Activated T-helper 1 cell treated with anti-CD3 and anti-CD28 coated beads, Interleukin-12 subunit alpha, Interleukin-12 subunit beta, Interleukin-2, Interleukin-4 antibody, amounts not matched to agents 30 ng/mL and 10 ng/mL and 1 ng/mL, durations not matched to agents 14 hours and 24 hours and 36 hours (primary cell): ENCODE measurements around the gene RPP25L. TPM values are rescaled to one million over a fixed set of nuclear protein-coding genes. Genes with fewer than 3 reads are reported as not detected.
A peak's percentile ranks its signal among the peaks of the same experiment; 100 is the strongest.

Source experiments
- DNase-seq: peaks from one replicate; pipeline ENCODE4 v3.0.0; 2021; ENCODE audit warnings: low spot score
- H3K27ac Mint-ChIP-seq: one replicate; pipeline ENCODE4 v1.8.0; 2021; ENCODE audit warnings: mild to moderate bottlenecking, mixed read lengths
- H3K27me3 Mint-ChIP-seq: one replicate; pipeline ENCODE4 v1.8.0; 2022; ENCODE audit warnings: mild to moderate bottlenecking, moderate library complexity, mixed read lengths; ENCODE audit not compliant: insufficient read depth
- H3K36me3 Mint-ChIP-seq: one replicate; pipeline ENCODE4 v1.8.0; 2021; ENCODE audit warnings: low read depth, mixed read lengths
- H3K4me1 Mint-ChIP-seq: one replicate; pipeline ENCODE4 v1.8.0; 2021; ENCODE audit warnings: low read depth, mixed read lengths
- H3K4me3 Mint-ChIP-seq: one replicate; pipeline ENCODE4 v1.8.0; 2021; ENCODE audit warnings: mild to moderate bottlenecking, moderate library complexity, mixed read lengths
- H3K9me3 Mint-ChIP-seq: one replicate; pipeline ENCODE4 v1.8.0; 2021; ENCODE audit warnings: mixed read lengths
- intact Hi-C: fragments of 100-400 bp; cut with micrococcal nuclease; formaldehyde crosslinking; loops from one replicate; pipeline ENCODE4 v1.15.1; 2024
- total RNA-seq: library from RNA; stranded (reverse); gene quantifications from 2 replicates; pipeline ENCODE4 v1.2.3, GENCODE V29; 2022

Gene RPP25L, protein sequence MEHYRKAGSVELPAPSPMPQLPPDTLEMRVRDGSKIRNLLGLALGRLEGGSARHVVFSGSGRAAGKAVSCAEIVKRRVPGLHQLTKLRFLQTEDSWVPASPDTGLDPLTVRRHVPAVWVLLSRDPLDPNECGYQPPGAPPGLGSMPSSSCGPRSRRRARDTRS
- total RNA-seq, result 37.5 and 40.2 TPM in 2 replicates

DNA sequence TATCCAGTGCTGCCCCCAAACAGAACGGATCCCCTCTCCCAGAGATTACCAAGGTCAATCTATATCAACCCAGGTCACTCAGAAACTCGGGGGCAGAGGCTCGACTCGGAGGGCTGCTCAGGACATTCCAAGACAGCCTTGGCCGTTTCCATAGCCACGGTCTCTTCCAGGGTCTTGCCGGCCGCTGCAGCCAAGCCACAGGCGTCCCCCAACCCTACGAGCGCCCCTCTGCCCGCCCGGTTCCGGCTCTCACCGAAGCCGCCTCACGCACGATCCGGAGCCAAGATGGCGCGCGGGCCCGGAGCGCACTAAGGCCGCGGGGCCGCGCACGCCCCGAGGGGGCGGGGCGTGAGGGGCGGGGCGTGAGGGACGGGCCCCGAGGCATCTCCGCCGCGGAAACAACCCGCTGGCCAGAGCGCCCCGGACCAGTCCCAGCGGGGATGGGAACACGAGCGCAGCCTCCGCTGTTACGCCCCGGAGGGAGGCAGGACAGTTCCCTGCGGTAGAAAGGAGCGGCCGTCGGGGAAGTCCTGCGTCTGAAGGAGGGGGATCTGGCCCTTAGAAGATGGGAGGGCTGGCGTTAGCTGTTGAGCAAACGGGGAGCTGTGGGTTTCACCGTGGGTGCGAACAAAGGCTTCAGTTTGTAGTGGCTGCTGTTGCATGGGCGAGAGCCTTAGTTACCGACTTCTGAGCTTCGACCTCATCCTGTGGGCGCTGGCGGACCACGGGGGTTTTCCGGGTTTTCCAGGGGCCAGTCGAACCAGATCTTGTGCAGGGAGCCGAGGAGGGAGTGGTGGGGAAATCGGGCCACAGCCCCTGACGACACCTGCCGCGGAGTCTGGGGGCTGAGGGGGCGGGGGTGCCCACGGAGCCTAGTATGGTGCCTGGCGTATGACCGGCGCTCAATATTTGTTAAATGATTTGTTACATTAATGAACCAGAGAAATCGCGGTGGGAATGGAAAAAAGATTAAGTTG lies at the start of gene RPP25L:
Gene RPP25L (minus strand): TSS at position 287 of the 977 bp plus-strand sequence. CDS start 801 bp downstream, outside the sequence.
- Mint-ChIP-seq H3K4me3 (peak within 1 kb of the TSS; percentile 95), H3K27ac (peak within 1 kb of the TSS; percentile 96)

DNA sequence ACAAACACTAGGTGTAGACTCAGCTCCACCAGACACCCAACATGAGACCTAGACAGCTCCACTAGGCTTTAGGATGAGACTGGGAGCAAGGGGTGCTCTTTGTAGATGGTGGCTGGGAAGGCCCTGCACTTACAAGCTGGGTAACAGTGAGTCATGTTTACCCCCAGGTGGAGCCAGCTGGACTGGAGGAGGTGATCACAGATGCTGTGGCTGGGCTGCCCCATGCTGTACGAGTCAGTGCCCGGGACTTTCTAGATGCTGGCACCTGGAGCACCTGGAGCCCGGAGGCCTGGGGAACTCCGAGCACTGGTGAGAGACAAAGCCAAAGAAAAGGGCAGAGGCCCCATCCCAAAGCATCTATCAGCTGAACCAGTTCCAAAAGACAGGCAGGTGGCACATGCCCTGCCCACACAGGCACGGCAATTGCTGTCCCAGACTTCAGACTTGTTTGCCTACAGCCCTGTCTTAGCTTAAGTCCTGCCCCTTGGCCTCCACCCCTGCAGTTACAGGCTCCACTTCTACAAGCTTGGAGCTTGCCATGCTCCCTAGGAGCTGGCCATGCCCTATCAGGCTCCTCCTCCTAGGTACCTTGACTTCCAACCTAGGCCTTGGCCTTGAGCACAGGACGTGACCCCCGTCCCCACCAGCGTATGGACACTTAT lies 47.8 kb upstream of the RPP25L start:
- Mint-ChIP-seq H3K4me3 (no peak overlapping the region), H3K27me3 (no peaks in the 10 kb centered on the region), H3K9me3 (no peaks in the 10 kb centered on the region), H3K36me3 (peaks cover 16% of the 10 kb centered on the region), H3K27ac (no peak overlapping the region), H3K4me1 (peaks cover 28% of the 10 kb centered on the region)
- intact Hi-C loops, result loop anchor here (10.0 kb wide), 1 partner anchor 415 kb away; the partner anchor contains the start of genes FANCG and VCP
- DNase-seq, result no peak

More for the DNA sequence above, at the start of gene RPP25L:
- DNase-seq, result peak; percentile 84
- peaks cover 24% of the 10 kb centered on the region for H3K4me1 Mint-ChIP-seq
- no peaks in the 10 kb centered on the region for H3K9me3 Mint-ChIP-seq
- H3K36me3 Mint-ChIP-seq, result peaks cover 17% of the 10 kb centered on the region
- no peaks in the 10 kb centered on the region for H3K27me3 Mint-ChIP-seq
- intact Hi-C loops, result loop anchor here (1.0 to 5.0 kb wide), 10 partner anchors 8 to 563 kb away; partner anchors contain the start of genes ARID3C, DCAF12, DCTN3 and DNAI1

DNA sequence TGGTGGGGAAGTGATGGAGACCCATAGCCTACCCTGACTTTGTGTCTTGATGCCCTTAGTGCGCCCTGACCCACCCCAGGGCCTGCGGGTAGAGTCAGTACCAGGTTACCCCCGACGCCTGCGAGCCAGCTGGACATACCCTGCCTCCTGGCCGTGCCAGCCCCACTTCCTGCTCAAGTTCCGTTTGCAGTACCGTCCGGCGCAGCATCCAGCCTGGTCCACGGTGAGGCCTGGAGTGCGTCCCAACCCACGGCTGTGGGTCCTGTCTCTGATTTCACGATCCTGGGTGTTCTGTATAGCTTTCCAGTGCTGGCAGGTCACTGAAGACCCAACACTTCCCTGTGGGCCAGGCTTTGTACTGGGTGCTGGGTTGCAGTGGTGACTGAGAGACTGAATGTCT lies 46.6 kb upstream of the RPP25L start:
- H3K27ac Mint-ChIP-seq, result no peak overlapping the region
- H3K4me3 Mint-ChIP-seq, result no peak overlapping the region
- no peaks in the 10 kb centered on the region for H3K27me3 Mint-ChIP-seq
- H3K36me3 Mint-ChIP-seq, result peaks cover 13% of the 10 kb centered on the region
- DNase-seq, result no peak
- H3K4me1 Mint-ChIP-seq, result peaks cover 16% of the 10 kb centered on the region
- intact Hi-C loops, result no loop called here
- H3K9me3 Mint-ChIP-seq, result no peaks in the 10 kb centered on the region

DNA sequence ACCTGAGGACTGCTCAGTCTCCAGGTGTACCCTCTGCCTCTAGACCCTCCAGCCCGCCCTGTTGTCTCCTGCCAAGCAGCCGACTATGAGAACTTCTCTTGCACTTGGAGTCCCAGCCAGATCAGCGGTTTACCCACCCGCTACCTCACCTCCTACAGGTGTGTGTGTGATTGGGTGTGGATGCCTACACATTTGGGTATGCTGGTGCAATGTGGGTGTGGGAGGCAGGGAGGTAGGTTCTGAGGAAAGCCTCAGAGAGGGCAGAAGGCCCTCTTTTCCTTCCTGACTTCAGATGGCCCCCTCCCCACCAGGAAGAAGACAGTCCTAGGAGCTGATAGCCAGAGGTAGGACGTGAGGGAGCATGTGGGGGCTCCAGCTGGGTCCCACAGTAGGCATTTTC lies 45.1 kb upstream of the RPP25L start:
- Mint-ChIP-seq H3K36me3 (peaks cover 14% of the 10 kb centered on the region), H3K27ac (no peak overlapping the region), H3K4me1 (peaks cover 13% of the 10 kb centered on the region), H3K4me3 (no peak overlapping the region), H3K27me3 (no peaks in the 10 kb centered on the region), H3K9me3 (no peaks in the 10 kb centered on the region)
- DNase-seq, result no peak
- intact Hi-C loops, result no loop called here

DNA sequence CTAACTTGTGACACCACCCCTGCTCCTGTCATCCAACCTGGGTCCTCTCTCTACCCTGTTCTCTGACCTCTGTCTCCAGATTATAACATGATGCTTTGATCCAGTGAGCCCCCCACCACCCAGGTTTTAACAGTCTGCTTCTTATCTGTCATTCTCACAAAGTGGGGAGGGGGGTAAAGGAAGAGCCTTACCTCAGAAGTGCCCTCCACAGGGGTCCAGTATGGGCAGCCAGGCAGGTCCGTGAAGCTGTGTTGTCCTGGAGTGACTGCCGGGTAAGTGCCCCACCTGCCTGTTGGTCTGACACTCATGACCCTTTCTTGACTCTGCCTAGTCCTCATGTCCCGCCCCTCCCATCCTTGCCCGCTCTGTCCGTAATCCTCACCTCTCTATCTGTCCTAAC lies 43.5 kb upstream of the RPP25L start:
- no peak overlapping the region for H3K4me3 Mint-ChIP-seq
- DNase-seq, result no peak
- H3K4me1 Mint-ChIP-seq, result peaks cover 12% of the 10 kb centered on the region
- H3K27me3 Mint-ChIP-seq, result no peaks in the 10 kb centered on the region
- no peak overlapping the region for H3K27ac Mint-ChIP-seq
- peaks cover 9% of the 10 kb centered on the region for H3K36me3 Mint-ChIP-seq
- no peaks in the 10 kb centered on the region for H3K9me3 Mint-ChIP-seq
- intact Hi-C loops, result no loop called here

DNA sequence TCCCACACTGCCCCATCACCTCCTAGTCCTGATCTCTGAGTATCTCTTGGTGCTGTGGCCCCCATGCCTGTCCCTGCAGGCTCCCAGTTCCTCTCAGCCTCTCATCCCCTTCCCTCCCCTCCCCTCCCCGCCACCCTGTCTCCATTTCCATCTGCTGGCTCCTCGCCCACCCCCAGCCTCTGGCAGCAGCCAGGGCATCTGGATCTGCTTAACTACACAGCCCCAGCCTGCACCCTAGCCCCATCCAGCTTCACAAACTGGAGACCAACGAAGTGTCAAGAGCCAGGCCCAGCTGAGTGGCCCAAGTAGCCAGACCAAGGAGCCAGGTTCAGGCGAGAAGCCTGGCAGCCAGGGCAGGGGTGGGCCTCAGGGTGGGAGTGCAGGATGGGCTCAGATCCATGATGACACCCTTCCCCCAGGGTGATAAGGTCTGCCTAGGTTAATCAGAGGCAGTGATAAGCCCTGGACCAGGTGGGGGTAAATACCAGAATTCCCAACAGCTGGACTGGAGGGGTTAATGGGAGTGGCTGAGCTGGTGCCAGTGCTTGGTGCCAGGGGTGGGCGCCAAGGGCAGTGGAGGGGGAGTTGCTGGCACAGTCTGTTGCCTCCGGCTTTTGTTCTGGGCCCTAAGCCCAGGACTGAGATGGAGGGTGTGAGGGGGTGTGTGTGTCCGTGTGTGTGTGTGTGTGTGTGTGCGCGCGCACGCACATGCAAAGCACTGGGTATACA lies 42.6 kb upstream of the RPP25L start:
- DNase-seq, result no peak
- H3K27ac Mint-ChIP-seq, result no peak overlapping the region
- H3K36me3 Mint-ChIP-seq, result peaks cover 10% of the 10 kb centered on the region
- H3K9me3 Mint-ChIP-seq, result no peaks in the 10 kb centered on the region
- H3K27me3 Mint-ChIP-seq, result no peaks in the 10 kb centered on the region
- H3K4me3 Mint-ChIP-seq, result no peak overlapping the region
- intact Hi-C loops, result no loop called here
- peaks cover 14% of the 10 kb centered on the region for H3K4me1 Mint-ChIP-seq

DNA sequence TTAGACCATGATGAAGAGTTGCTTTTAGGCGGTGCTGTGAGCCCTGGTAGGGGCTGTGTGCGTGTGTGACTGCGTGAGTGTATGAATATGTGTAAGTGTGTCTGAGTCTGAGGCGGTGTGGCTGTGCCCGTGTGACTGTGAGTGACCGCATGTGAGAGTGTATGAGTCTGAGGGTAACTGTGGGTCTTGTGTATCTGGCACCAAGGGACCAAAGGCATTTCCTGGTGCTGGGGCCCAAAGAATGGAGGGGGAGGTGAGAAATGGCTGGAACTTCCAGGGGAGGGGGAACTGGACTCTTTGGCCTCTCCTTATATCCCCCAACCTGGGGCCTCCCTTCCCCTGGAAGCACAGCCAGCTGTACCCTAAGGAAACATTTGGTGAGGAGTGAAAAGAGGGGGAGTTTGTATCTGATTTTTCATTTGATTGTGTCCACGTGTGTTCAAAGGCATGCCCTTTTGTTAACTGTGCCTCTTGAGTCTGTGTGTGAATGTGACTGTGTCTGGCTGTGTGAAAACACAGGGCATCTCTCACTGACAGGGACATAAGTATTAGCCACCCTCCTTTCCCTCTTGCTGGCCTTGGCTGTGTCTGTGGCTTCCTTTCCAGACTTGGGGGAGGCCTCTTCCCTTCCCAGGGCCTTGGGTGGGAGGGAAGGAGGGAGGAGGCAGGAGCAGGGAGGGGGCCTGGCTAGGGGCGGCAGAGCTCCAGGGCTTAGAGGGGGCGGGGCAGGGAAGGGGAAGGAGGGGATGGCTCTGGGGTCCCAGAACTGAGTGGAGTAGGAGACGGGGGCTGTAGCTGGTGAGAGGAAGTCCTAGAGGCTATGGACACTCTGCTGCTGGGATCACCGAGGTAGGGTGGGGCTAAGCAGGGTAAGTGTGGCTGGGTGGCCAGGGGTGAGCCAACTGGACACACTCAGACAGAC lies 41.5 kb upstream of the RPP25L start:
- DNase-seq, result no peak
- Mint-ChIP-seq H3K36me3 (peaks cover 18% of the 10 kb centered on the region), H3K9me3 (no peaks in the 10 kb centered on the region), H3K27ac (peak overlapping the region; percentile 43), H3K27me3 (no peaks in the 10 kb centered on the region), H3K4me1 (peaks cover 22% of the 10 kb centered on the region), H3K4me3 (no peak overlapping the region)
- intact Hi-C loops, result no loop called here

DNA sequence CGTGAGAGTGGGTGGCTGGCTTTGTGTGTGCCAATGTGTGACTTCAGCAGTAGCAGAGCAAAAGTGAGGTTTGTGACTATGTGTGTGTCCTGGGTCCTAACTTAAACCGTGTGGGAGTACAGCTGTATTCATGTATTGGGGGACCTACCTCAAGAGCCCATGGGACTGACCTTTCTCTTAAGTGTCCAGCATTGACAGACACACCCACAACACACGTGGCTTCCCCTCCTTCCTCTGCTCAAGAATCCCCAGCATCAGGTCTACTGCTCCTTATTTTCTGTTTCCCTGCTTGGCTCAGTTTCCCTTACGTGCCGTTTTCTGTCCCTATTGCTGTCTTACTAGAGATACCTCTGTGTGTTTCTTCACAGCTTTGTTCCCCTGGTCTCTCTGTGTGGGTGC lies 40.7 kb upstream of the RPP25L start:
- Mint-ChIP-seq H3K9me3 (no peaks in the 10 kb centered on the region), H3K27ac (peak overlapping the region; percentile 43), H3K4me1 (peaks cover 30% of the 10 kb centered on the region), H3K36me3 (peaks cover 24% of the 10 kb centered on the region), H3K4me3 (no peak overlapping the region), H3K27me3 (no peaks in the 10 kb centered on the region)
- intact Hi-C loops, result no loop called here
- no peak for DNase-seq

DNA sequence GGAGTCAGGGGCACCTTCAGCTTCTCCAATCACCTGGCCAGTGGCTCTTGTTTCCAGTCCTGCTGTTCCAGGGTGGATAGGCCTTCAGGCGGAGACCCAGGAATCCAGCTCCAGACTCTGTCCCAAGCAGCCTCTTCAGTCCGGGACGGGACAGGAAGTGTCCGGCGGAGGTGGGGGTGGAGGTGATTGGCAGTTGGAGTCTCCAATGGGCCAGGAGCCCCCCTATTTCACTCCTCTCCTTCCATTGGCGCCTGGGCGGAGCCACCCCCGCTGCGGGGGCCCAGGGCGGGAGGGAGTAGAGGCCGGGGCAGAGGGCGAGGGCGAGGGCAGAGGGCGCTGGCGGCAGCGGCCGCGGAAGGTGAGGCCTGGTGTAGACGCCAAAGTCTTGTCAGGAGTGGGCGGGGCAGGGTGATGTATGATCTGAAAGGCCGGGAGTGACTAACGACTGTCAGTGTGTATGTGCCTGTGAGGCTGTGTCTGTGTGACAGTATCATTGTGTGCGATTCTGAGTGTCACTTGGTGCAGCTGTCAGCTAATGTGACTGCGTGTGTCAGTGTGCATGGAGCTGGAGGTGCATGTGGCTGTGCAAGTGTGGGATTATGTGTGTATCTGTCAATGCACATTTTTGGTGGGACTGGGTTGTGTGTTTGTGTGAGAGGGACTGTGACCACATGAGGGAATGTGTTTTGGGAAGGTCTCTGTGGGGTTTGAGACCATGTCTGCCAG lies 40.1 kb upstream of the RPP25L start, which contains the start of gene IL11RA:
Gene IL11RA (plus strand): TSS at position 310 of the 726 bp plus-strand sequence. CDS start 3,033 bp downstream, outside the sequence.
- H3K9me3 Mint-ChIP-seq, result no peaks in the 10 kb centered on the region
- intact Hi-C loops, result no loop called here
- no peaks in the 10 kb centered on the region for H3K27me3 Mint-ChIP-seq
- H3K4me3 Mint-ChIP-seq, result no peak within 1 kb of the TSS
- peaks cover 36% of the 10 kb centered on the region for H3K4me1 Mint-ChIP-seq
- H3K36me3 Mint-ChIP-seq, result peaks cover 24% of the 10 kb centered on the region
- peak within 1 kb of the TSS; percentile 43 for H3K27ac Mint-ChIP-seq
- no peak for DNase-seq

DNA sequence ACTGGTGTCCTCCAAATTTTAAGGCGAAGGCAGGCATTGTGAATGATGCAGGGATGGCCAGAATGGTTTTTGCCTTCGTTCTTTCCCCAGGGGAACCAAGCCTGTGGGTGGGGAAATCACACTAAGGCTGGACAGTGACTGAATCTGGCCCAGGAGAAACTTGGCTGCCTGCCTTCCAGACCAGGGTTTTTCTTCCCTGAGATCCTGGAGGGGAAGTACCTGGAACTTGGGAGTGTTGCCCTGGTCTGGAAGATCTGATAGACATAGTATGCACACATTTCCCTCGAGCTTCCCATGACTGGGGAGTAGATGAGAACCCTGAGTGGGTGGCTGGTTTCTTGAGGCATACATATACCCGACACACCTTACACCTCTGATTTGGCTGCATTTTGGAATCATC lies 39.4 kb upstream of the RPP25L start:
- H3K4me1 Mint-ChIP-seq, result peaks cover 38% of the 10 kb centered on the region
- no peaks in the 10 kb centered on the region for H3K9me3 Mint-ChIP-seq

DNA sequence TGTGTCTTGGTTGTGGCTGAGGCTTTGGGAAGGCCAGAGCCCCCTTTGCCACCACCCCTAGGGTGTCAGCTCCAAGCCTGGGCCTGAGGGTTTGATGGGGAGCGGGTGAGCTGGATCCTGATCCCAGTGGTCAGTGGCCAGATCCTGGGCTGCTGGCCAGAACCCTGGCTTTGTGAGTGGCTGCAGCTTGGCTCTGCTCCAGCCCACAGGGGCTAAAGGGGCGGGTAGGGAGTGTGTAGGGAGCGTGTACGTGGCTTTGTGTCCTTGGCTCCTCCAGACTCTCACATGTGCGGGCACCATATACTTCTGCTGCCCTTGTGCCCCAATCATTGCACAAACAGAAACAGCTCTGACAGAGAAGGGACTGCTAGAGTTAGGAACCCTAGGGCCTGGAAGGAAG lies 38.9 kb upstream of the RPP25L start:
- Mint-ChIP-seq H3K4me1 (peaks cover 43% of the 10 kb centered on the region), H3K27me3 (no peaks in the 10 kb centered on the region), H3K4me3 (no peak overlapping the region), H3K36me3 (peaks cover 23% of the 10 kb centered on the region), H3K27ac (no peak overlapping the region), H3K9me3 (no peaks in the 10 kb centered on the region)
- intact Hi-C loops, result no loop called here
- no peak for DNase-seq

More for the DNA sequence above, 39.4 kb upstream of the RPP25L start:
- H3K27ac Mint-ChIP-seq, result no peak overlapping the region
- H3K36me3 Mint-ChIP-seq, result peaks cover 24% of the 10 kb centered on the region
- no peak overlapping the region for H3K4me3 Mint-ChIP-seq
- no peak for DNase-seq
- intact Hi-C loops, result no loop called here
- H3K27me3 Mint-ChIP-seq, result no peaks in the 10 kb centered on the region
